ENCODE data around the gene NOTCH2.
"Not testable (repeated sequence)": the region's sequence is repeated elsewhere in the genome, so short reads cannot be mapped to it uniquely, and the experiment has no call there.

The NOTCH2 gene

DNA sequence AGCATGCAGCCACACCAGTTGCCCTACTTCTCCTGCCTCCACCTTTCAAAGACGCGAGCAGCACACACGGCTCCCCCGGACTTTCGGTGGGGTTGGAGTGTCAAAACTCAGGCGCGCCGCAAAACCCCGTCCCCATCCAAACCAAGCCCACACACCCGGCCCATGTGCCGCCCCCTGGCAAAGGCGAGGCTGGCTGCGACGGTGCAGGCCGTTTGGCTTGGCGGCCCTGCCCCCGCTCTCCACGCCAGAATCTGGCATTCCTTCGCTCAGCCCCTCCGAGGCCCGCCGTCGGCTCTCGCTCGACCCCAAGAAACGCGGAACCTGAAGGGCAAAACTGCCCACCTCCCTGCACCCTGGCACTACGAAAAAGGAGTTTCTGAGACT, 787 bp downstream of the NOTCH2 start:
- not testable (repeated sequence) for DNase-seq (ENCODE audit: low spot score)

DNA sequence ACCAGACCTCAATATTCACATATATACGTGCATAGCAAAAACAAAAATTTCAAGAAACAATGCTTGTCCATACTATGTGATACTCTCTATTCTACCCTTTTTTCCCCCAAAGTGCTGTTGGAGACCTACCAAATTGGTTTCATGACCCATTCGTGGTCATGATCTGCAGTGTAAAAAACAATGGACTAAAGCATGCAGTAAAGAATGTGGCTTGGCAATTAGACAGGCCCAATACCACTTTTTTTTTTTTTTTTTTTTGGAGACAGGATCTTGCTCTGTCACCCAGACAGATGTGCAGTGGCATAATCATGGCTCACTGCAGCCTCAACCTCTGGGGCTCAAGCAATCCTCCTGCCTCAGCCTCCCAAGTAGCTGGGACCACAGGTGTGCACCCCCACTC, 21.3 kb downstream of the NOTCH2 start:
- DNase-seq (ENCODE audit: low spot score) = not testable (repeated sequence)

DNA sequence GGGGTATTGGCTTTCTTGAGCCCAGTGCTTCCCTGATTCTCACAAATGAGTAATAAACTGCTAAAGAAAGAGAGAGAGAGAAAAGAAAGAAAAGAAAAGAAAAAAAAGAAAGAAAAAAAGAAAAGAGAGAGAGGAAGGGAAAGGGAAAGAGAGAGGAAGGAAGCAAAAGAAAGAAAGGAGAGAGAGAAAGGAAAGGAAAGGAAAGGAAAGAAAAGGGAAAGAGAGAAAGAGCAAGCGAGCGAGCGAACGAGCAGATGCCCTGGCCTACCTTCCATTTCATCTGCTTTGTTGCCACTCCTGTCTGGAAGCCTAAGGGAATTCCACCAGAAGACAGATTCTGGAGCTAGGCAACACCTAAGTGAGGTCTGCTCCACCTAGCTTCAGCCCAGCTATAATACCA, 27.7 kb downstream of the NOTCH2 start:
- DNase-seq (ENCODE audit: low spot score) = not testable (repeated sequence)

DNA sequence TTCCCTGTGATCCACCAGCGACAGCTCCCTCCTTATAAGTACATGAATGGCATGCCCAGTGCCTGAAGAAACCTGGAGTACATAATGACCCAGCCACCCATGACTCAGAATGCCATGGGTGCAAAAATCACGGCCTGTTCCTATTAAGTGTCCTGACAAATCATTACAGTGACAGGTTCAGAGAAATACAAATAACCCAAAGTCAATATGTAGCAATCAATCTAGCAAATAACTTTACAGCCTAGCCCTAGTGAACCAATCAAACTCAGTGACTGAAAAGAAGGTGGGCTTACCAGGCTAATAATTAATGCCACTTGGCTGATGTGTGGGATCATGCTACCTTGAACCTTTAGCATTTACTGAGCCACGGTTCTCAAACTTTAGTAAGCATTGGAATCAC, 37.2 kb downstream of the NOTCH2 start:
- not testable (repeated sequence) for DNase-seq (ENCODE audit: low spot score)

DNA sequence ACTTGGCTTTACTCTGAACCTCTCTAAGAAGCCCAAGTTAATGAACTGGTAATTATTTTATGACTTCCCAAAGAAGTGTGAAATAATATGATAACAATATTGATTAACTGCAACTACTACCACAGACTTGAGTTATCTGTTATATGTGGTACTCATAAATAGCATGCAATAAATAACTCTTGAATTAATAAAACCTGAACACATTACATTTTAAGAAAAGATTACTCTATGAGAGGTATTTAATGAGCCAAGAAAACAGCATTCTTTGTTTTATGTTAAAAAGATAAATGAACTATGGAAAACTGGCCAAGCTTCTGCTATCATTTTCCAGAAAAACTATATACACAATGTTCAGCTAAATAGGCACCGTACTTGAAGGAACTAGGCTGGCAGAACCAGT, 45.7 kb downstream of the NOTCH2 start:
- DNase-seq (ENCODE audit: low spot score) = not testable (repeated sequence)

DNA sequence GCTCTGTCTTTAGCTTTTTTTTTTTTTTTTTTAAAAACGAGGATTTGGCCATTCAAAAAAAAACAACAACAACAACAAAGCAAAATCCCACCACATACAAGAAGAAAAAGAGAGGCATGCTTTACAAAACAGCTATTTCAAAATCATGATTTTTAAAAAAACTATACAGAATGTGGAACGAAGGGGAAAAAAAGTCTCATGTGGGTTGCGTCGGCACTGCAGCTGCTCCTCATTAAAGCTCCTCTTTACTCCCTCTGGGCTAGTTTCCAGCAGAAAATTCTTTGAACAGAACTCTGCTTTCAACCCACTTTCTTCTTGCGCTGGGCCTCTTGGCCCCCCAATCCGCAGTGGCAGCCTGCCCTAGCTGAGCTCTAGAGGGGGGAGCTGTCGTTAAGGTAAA, 54.5 kb downstream of the NOTCH2 start:
- DNase-seq (ENCODE audit: low spot score) = not testable (repeated sequence)

DNA sequence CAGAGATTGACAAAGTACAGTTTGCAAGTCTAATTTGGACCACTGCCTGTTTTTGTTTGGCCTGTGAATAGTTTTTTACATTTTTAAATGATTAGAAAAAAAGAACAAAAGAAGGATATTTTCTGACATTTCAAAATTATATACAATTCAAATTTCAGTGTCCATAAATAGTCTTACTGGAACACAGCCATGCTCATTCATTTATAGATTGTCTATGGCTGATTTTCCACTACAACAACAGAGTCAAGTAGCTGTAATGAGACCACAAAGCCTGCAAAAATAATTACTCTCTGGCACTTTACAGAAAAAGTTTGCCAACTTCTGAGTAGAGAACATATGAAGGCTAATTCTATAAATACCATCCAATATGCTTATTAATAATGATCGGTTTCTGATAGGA, 61.1 kb downstream of the NOTCH2 start:
- not testable (repeated sequence) for DNase-seq (ENCODE audit: low spot score)

DNA sequence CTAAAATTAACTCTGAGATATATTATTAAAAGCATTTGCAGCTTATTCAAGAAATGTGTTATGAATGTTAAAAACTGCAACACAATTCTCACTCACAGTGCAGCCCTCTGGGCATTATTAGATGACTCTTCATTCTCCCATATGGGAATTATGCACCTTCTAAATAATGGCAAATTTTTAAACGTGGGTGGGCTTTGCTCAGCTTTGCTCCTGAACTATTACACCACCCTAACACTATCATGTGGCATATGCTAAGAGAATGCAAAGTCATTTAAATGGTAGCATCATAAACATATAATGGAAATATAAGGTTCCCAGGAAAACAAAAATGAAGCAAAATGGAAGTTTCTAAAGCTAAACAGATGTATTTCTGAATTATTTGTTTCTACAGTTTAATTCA, 61.6 kb downstream of the NOTCH2 start:
- DNase-seq (ENCODE audit: low spot score) = not testable (repeated sequence)

DNA sequence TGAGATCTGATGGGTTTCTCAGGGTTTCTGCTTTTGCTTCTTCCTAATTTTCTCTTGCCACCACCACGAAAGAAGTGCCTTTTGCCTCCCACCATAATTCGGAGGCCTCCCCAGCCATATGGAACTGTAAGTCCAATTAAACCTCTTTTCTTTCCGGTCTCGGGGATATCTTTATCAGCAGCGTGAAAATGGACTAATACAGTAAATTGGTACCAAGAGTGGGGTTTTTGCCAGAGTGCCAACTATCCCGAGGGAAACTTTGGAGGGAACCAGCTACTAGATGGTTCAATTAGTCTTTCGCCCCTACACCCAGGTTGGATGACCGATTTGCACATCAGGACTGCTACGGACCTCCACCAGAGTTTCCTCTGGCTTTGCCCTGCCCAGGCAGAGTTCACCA, 68.4 kb downstream of the NOTCH2 start:
- DNase-seq (ENCODE audit: low spot score) = not testable (repeated sequence)

DNA sequence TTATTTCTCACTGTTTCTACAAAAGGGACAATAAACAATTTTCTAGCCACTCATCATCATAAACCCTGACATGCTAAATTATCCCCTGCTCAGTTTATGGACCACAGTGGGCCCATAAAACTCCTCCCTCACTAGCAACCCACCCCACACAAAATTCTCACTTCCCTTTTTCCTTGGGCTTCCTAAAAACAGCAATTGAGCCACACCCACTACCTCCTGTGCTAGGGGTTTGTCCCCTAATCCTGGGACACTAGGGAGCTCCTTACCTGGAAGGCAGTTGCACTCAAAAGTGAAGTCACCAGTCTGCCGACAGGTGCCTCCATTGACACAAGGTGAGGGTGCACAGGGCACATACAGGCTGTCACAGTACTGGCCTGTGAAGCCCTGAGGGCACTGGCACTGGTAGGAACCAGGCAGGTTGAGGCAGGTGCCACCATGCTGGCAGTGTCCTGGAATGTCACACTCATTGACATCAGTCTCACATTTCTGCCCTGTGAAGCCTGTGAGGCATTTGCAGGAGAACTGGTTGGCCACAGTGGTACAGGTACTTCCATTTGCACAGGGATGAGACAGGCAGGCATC, 72.6 kb downstream of the NOTCH2 start:
- not testable (repeated sequence) for DNase-seq (ENCODE audit: low spot score)

DNA sequence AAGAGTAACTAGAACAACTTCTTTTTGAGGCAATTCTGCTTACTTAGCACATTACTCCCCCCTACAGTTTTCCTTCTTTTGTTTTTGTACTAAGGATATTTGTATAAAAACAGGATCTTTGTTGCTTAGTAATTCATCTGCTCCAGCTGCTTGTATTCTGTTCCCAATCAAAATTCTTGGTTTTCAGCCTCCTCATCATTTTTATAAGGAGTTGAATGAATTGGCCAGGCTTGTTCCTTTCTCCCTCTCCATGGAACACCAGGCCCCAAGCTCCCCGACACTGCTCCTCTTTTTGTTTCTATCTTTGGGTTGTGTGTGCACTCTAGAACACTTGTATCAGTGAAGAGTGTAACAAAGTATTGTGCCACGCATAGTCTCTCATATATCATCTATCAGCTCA, 73.5 kb downstream of the NOTCH2 start:
- not testable (repeated sequence) for DNase-seq (ENCODE audit: low spot score)

DNA sequence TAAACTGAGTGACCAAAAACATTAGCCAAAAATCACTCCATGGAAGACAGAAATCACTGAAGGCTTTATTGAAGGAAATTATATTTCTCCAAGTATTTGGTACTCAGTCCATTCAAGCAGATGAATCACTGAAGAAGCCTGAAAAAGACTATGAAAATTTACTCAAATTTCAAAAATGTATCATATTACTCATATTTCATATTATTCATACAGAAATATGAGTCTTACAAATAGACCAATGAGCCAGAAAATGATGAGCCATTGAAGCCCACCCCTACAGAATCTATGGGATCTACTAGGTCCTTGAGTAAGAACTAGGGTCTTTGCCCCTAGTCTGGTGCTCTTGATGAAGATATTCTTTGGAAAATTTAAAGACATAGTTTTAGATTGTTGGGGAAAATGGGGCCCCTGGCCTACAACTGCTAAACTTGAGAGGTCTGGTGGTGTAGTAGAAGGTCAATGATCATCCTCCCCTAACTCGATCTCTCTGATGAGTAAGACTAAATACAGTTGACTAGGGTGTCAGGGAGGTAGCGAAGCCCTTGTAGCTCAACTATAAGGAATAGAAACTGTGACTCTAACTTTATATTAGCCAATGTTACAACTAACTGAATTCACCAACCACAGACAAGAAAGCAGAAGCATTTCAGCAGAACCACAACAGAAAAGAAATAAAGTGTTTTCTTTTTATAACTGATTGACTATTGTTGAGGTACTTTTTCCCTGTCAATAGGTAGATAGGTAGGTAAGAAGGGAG, 81.0 kb downstream of the NOTCH2 start:
- no peak for DNase-seq (ENCODE audit: low spot score)

DNA sequence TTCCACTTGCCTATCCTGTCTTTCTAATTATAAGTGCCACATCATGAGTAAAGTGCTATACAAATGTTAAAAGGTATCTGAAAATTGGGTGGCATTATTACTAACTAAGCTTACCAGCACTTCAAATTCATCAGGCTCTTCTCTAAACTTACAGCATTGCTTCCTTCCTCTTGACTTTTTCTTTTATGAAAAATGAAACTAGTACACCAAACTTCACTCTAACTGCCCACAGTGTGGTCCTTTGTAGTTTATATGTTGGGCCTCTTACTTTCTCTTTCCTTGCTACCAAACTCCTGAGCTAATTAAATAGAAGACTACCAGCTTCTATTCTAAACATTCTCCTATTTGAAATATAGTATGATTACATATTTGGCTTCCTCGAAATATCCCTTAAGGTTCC, 81.8 kb downstream of the NOTCH2 start:
- DNase-seq (ENCODE audit: low spot score) = no peak

DNA sequence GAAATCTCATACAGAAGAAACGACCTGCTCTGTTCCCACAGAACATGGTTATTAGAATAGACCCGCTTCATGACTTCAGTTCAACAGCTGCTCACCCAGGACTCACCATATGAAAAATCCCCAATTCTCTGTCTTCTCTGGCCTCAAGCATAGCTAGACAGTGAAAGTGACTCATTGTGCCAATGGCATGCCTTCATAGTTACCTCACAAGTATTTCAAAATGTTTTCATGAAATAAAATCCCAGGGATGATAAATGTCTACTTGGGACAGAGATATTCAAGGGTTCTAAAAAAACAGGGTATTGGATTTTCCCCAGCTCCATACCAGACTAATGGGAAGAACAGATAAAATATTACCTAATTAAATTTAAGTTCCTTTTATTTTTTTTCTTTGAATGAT, 82.3 kb downstream of the NOTCH2 start:
- no peak for DNase-seq (ENCODE audit: low spot score)

DNA sequence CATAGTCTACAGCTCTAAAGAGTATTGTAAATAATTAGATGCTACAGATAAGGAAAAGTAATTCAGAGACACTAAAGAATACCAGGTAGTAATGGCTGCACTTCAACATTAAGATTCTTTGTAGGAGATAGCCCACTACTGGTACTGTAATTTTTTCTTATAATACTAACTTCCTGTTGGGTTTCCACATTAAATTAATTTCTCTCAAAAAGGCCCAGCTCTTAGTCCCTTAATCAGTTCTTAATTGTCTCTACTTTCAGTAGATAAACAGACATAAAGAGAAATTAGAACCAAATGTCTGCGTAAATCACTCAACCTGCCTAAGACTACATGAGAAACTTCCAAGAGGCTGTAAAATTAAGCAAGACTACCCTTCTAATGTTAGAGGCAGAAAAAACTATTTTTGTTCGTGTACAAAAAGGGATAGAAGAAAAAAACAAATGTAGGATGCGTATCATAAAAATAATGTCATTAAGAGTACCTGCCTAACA, 83.4 kb downstream of the NOTCH2 start:
- DNase-seq (ENCODE audit: low spot score) = no peak

DNA sequence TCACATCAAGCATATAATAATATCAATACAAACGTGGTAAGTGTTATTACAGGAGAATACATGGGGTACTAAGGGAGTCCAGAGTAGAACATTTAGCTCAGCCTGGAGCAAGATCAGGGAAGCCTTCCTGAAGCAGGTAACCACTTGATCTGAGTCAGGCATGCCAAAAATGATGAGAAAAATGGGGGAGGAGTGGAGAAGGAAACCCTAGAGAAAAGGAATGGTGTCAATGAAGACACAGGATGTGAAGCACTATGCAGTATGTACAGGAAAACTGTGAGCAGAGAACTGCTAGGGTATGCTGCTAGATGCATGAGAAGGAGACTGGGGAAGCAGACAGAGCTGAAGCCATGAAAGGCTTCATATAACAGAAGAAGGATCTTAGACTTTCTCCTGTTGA, 84.7 kb downstream of the NOTCH2 start:
- DNase-seq (ENCODE audit: low spot score) = no peak

DNA sequence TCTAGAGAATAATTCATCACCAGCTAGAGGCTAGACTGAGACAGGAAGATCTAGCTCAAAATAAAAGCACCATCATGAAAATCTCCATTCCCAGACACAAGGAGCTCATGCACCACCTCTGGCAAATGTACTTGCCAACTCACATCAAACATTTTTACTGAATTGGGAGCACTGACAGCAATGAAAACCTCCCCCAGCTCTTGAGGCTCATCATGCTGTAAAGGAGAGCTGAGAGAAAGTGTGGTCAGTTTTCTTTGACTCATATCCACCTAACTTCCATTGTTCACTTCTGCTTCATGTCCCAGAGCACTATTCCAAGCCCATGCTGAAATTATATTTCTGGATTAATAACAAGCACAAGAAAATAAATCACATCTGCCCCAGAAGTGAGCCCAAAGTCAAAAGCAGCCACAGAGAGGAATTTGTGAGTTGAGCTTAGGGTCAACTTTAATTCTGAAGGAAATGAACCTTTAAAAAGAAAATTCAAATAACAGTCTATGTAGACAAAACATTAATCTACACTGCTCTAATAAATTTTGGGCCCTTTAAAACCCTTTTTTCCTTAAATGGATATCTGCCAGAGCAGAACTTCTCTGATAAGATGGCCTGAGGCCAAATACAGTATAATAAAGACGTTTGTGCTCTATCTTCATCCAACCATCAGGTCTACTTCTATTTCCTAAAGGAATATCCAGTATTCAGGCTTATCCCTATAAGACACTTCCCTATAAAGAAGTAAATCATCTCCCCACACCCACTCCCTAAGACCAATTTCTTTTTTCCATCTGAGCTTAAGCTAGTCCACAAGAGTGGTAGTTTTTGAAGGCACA, 87.3 kb downstream of the NOTCH2 start:
- DNase-seq (ENCODE audit: low spot score) = no peak

DNA sequence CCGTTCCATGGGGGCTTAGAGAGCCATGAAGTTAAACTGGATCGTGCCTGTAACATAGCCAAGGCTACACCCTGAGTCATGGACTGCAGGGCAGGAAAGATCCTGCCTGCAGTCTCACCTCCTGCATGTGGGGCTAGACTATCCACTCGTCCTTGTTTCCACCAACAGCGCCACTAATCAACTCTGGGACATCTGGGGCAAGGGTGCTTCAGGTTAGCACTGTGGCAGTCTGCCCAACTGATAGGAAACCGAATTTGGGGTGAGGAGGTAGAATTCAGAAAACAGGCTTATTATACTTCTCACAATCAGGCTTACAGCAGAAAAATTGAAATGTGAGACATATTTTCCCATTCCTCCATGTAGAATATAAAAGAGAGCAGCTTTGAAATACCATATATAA, 88.0 kb downstream of the NOTCH2 start:
- no peak for DNase-seq (ENCODE audit: low spot score)

DNA sequence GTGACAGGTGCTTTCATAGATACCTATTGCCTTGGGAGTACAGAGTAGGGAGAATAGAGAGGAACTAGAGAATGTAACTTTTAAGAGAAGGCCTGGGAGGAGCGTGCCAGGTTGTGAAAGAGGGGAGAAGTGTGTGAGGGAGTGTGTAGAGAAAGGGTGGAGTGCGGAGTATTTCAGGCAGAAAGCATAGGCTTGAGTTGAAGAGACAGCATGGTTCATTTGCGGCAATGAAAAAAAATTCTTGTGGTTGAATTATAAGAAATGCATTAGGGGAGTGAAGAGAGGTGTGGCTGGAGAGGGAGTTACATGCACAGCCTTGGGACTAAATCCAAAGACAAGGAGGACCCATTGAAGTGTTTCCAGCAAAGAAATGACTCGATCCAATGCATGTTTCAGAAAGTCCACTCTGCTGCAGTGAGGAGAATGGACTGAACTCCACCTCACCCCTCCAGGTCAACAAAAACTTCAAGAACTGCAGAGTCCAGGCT, 91.4 kb downstream of the NOTCH2 start:
- DNase-seq (ENCODE audit: low spot score) = no peak

DNA sequence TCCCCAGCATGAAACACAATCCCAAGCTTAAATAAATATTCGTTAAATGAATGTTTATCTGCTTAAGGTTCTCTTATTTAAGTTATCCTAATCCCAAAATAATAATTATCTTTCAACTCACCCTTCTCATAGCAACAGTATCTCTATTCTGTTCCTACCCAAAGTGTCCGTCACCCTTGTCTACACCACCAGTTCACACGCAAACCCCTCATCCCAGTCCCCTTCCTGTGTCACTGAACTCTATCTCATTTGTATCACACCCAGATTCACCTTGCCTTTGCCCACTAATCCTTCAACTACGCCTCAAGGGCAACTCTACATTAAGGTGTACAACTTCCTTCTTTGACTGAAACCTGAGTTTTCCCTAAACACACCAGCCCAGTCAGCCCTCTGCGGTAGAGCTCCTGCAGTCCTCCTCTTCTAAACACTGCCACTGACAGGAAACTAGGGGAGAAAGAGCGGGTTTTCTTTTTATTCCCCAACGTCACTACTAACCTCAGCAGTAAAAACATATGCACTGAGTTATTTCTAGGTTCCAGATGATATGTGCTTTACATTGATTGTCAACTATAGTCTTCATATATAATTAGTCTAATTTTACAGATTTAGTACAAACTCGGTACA, 92.2 kb downstream of the NOTCH2 start:
- DNase-seq (ENCODE audit: low spot score) = not testable (repeated sequence)

DNA sequence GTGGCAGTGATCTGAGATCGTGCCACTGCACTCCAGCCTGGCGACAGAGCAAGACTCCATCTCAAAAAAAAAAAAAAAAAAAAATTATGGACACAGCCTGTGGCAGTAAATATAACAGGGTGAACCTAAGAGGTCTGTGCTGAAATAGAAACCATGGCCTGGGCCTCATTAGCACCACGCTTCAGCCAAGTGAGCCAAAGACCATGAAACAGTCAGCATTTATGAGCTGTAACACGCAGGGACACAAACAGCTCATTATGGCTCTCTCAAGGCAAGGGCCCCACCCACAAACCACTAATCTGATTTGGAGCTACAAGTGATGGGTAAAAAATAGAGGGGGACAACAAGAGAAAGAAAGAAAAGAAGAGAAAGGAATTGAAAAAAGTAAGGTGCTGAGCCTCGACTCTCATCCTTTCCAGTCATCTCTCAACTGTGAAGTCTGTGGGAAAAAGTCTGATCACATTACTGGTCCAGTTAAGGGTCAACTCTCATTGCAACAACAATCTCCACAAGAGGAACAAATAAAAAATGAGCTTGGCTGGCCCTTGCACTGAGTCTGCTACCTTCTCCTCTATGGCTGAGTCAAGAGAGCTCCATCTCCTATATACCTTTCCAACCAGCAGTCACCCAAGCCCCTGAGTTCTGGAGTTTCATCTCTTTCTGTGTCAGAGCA, 93.7 kb downstream of the NOTCH2 start:
- not testable (repeated sequence) for DNase-seq (ENCODE audit: low spot score)

DNA sequence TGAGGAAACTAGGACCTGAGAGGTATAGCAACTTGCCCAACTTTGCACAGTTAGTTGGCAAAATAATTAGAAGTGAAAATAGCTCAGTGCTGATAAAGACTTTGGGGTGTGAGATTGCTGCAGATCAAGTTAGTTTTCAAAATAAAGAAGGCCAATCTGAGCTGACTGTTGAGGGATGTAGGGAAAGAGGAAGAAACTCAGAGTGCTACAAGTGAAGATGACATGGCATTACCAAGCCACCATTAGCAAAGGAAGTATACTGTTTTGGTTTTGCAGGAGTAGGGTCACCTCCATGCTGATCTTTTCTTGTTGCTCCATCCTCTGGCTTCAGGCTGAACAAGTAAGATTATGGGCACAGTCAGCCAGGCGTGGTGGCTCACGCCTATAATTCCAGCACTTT, 94.5 kb downstream of the NOTCH2 start:
- DNase-seq (ENCODE audit: low spot score) = no peak
